ENCODE results near the gene XKRX.

XKRX gene

GRCh38 chrX:100969408-100969807, 40.7 kb upstream of the XKRX start, which contains the start of gene ARL13A:
Gene ARL13A, plus strand, starts transcription at chrX:100969708. Its CDS starts 3,982 bp downstream, at chrX:100973690.
- no peak for DNase-seq (ENCODE audit: low read depth)
- TF ChIP-seq, protein P1, sequence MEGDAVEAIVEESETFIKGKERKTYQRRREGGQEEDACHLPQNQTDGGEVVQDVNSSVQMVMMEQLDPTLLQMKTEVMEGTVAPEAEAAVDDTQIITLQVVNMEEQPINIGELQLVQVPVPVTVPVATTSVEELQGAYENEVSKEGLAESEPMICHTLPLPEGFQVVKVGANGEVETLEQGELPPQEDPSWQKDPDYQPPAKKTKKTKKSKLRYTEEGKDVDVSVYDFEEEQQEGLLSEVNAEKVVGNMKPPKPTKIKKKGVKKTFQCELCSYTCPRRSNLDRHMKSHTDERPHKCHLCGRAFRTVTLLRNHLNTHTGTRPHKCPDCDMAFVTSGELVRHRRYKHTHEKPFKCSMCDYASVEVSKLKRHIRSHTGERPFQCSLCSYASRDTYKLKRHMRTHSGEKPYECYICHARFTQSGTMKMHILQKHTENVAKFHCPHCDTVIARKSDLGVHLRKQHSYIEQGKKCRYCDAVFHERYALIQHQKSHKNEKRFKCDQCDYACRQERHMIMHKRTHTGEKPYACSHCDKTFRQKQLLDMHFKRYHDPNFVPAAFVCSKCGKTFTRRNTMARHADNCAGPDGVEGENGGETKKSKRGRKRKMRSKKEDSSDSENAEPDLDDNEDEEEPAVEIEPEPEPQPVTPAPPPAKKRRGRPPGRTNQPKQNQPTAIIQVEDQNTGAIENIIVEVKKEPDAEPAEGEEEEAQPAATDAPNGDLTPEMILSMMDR (IDR thresholded peaks at IDR 0.05; ENCODE audit: low read depth, low read length): no peak
- no peak for TF ChIP-seq MAX (IDR thresholded peaks at IDR 0.05; ENCODE audit: low read depth, low read length)
- TF ChIP-seq POLR2A (IDR thresholded peaks at IDR 0.05; ENCODE audit: extremely low read depth, insufficient read length): no peak
- no peak for TF ChIP-seq MYC (IDR thresholded peaks at IDR 0.05; ENCODE audit: low read depth, low read length)
- H3K4me3 ChIP-seq (ENCODE audit: low read depth, low read length): no peak within 1 kb of the TSS

- TF ChIP-seq, protein P1 (IDR thresholded peaks at IDR 0.05; ENCODE audit: low read depth, low read length): no peak
- TF ChIP-seq POLR2A (IDR thresholded peaks at IDR 0.05; ENCODE audit: extremely low read depth, insufficient read length) (no peak), MYC (IDR thresholded peaks at IDR 0.05; ENCODE audit: low read depth, low read length) (no peak), MAX (IDR thresholded peaks at IDR 0.05; ENCODE audit: low read depth, low read length) (no peak)
- H3K4me3 ChIP-seq (ENCODE audit: low read depth, low read length): no peak overlapping the region
- DNase-seq (ENCODE audit: low read depth): no peak
These were observed 35.6 kb upstream of the XKRX start for GRCh38 chrX:100964362-100964761.

DNA sequence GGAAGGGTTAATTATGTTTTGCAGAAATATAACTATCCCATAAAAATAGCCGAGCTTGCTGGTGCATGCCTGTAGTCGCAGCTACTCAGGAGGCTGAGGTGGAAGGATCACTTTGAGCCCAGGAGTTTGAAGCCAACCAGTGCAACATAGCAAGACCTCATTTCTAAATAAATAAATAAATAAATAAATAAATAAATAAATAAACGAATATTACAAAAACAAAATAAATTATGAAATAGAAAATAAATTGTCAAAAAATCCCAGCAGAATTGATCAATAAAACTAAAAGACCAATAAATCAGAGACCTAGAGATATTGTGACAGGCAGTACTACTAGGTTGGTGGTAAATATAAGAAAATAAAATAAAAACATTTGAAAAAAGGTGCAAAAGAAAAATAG, 34.1 kb upstream of the XKRX start:
- no peak for TF ChIP-seq MAX (IDR thresholded peaks at IDR 0.05; ENCODE audit: low read depth, low read length)
- TF ChIP-seq MYC (IDR thresholded peaks at IDR 0.05; ENCODE audit: low read depth, low read length): no peak
- TF ChIP-seq, protein P1 (IDR thresholded peaks at IDR 0.05; ENCODE audit: low read depth, low read length): no peak
- no peak for TF ChIP-seq POLR2A (IDR thresholded peaks at IDR 0.05; ENCODE audit: extremely low read depth, insufficient read length)
- H3K4me3 ChIP-seq (ENCODE audit: low read depth, low read length): no peak overlapping the region
- DNase-seq (ENCODE audit: low read depth): no peak

DNA sequence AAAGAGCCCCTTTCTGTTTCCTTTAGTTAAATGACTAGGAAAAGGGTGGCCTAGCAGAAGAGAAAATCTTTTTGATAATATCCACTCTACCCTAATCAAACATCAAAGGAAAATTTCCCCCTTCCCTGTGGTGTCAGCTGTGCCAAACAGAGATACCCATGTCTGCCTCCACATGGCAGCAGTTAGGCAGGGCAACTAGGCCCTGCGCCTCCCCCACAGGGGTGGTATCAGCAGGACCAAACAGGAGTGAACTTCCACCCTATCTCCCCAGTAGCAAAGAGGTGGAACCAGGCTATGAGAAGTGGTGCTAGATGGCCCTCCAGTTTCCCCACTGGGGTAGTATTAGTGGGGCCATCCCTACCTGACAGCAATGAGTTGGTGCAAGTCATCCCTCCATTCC, 19.8 kb upstream of the XKRX start:
- DNase-seq (ENCODE audit: low read depth): no peak
- no peak for TF ChIP-seq MAX (IDR thresholded peaks at IDR 0.05; ENCODE audit: low read depth, low read length)
- no peak for TF ChIP-seq POLR2A (IDR thresholded peaks at IDR 0.05; ENCODE audit: extremely low read depth, insufficient read length)
- TF ChIP-seq, protein P1 (IDR thresholded peaks at IDR 0.05; ENCODE audit: low read depth, low read length): no peak
- no peak for TF ChIP-seq MYC (IDR thresholded peaks at IDR 0.05; ENCODE audit: low read depth, low read length)
- H3K4me3 ChIP-seq (ENCODE audit: low read depth, low read length): no peak overlapping the region

DNA sequence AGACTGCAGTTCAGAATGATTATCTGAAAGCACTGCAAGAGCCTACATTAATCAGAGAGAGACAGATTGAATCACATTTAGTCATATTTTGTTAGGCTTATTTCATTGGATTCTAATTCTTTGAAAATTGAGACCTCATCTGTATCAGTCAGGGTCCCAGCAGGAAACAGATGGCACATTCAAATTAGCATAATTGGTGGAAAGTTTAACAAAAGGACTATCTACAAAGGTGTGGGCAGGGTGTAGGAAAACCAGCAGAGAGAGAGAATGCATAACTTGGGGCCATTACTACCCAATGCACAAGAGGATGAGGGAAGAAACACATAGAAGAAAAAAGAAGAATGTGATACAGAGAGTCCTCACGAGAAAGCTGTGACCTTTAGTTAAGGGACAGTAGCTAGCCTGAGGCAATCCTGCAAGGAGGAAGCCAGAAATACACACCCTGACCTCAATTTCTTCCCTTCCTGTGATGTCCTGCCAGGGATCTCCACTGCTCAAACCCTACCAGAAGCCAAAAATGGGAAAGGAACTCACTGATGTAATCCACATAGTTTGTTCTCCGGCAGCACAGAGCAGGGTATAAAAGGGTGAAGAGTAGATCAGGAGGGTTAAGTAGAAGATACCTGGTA, 17.7 kb upstream of the XKRX start:
- no peak for DNase-seq (ENCODE audit: low read depth)
- TF ChIP-seq MAX (IDR thresholded peaks at IDR 0.05; ENCODE audit: low read depth, low read length) (no peak), POLR2A (IDR thresholded peaks at IDR 0.05; ENCODE audit: extremely low read depth, insufficient read length) (no peak), MYC (IDR thresholded peaks at IDR 0.05; ENCODE audit: low read depth, low read length) (no peak)
- TF ChIP-seq, protein P1 (IDR thresholded peaks at IDR 0.05; ENCODE audit: low read depth, low read length): no peak

More for the DNA sequence above, 17.7 kb upstream of the XKRX start:
- no peak overlapping the region for H3K4me3 ChIP-seq (ENCODE audit: low read depth, low read length)

Data from NB4 (cell line).